Osteoblast (primary cell): ENCODE data around the gene AZIN2. TPM values are rescaled to one million over a fixed set of nuclear protein-coding genes. Genes with fewer than 3 reads are reported as not detected.

Experiments
- DNase-seq: peaks from one replicate; pipeline ENCODE4 v3.0.0; 2011; ENCODE audit warnings: low spot score, mixed read lengths; ENCODE audit not compliant: insufficient read length; ENCODE audit errors: missing footprints
- H2AFZ ChIP-seq: 2 replicates; pipeline ENCODE4 v1.6.0; 2011; ENCODE audit warnings: mild to moderate bottlenecking, low read length
- H3K27ac ChIP-seq: 2 replicates; pipeline ENCODE4 v1.5.1; 2011; ENCODE audit warnings: mild to moderate bottlenecking, low read depth, low read length, moderate library complexity
- H3K27me3 ChIP-seq: 2 replicates; pipeline ENCODE4 v1.6.0; 2012; ENCODE audit warnings: mild to moderate bottlenecking, control low read depth, inconsistent platforms, low read length, moderate library complexity; ENCODE audit not compliant: insufficient read depth
- H3K36me3 ChIP-seq: 2 replicates; pipeline ENCODE4 v1.5.1; 2011; ENCODE audit warnings: mild to moderate bottlenecking, low read length, control low read depth, moderate library complexity; ENCODE audit not compliant: insufficient read depth
- H3K4me1 ChIP-seq: 2 replicates; pipeline ENCODE4 v1.5.1; 2011; ENCODE audit warnings: mild to moderate bottlenecking, low read length, control low read depth, moderate library complexity; ENCODE audit not compliant: insufficient read depth
- H3K4me2 ChIP-seq: 2 replicates; pipeline ENCODE4 v1.6.0; 2011; ENCODE audit warnings: mild to moderate bottlenecking, low read length; ENCODE audit not compliant: insufficient read depth
- H3K4me3 ChIP-seq: fragments of 200-600 bp; sonication (generic); 3 replicates; pipeline ENCODE4 v1.5.1; 2012; ENCODE audit warnings: mild to moderate bottlenecking, low read length, inconsistent platforms; ENCODE audit not compliant: insufficient read depth
- H3K79me2 ChIP-seq: 2 replicates; pipeline ENCODE4 v1.6.0; 2012; ENCODE audit warnings: mild to moderate bottlenecking, low read length, control low read depth, inconsistent platforms; ENCODE audit not compliant: insufficient read depth
- H3K9me3 ChIP-seq: 2 replicates; pipeline ENCODE4 v1.5.1; 2011; ENCODE audit warnings: low read depth, low read length, control low read depth
- H4K20me1 ChIP-seq: 2 replicates; pipeline ENCODE4 v1.6.0; 2012; ENCODE audit warnings: mild to moderate bottlenecking, low read length, control low read depth; ENCODE audit not compliant: insufficient read depth
- CTCF ChIP-seq: IDR thresholded peaks from 2 replicates; pipeline ENCODE4 v1.5.1; 2011; ENCODE audit warnings: mild to moderate bottlenecking, low read depth, low read length, moderate library complexity; ENCODE audit errors: extremely low read depth
- total RNA-seq: library from RNA; depleted of rRNA; stranded (reverse); fragments of >200 nt; gene quantifications from 2 replicates; pipeline ENCODE4 v1.2.3, GENCODE V29; 2012

Gene AZIN2
- total RNA-seq, 1 donor: 18.8 TPM

GRCh38 chr1:33165809-33166208 is 84.9 kb downstream of the AZIN2 start:
- DNase-seq: peak; percentile 38
- Histone ChIP-seq H3K27me3 (no peaks in the 10 kb centered on the region), H2AFZ (no peak overlapping the region), H3K79me2 (peaks cover 6% of the 10 kb centered on the region), H3K9me3 (no peaks in the 10 kb centered on the region), H3K4me2 (no peak overlapping the region), H3K36me3 (peaks cover 6% of the 10 kb centered on the region), H3K27ac (no peak overlapping the region), H4K20me1 (peaks cover 3% of the 10 kb centered on the region), H3K4me3 (no peak overlapping the region), H3K4me1 (peaks cover 31% of the 10 kb centered on the region)
- TF ChIP-seq CTCF: no peak

- Histone ChIP-seq H3K27me3 (no peaks in the 10 kb centered on the region), H2AFZ (no peak overlapping the region), H3K4me2 (no peak overlapping the region), H3K79me2 (peaks cover 6% of the 10 kb centered on the region), H3K4me1 (peaks cover 35% of the 10 kb centered on the region), H3K4me3 (no peak overlapping the region), H3K36me3 (peaks cover 3% of the 10 kb centered on the region), H4K20me1 (peaks cover 3% of the 10 kb centered on the region), H3K9me3 (no peaks in the 10 kb centered on the region), H3K27ac (no peak overlapping the region)
- no peak for TF ChIP-seq CTCF
- DNase-seq: peak; percentile 56
Observed at GRCh38 chr1:33167650-33168447, 86.9 kb downstream of the AZIN2 start.

- no peak overlapping the region for H3K27ac ChIP-seq
- H3K4me2 ChIP-seq: no peak overlapping the region
- no peaks in the 10 kb centered on the region for H3K9me3 ChIP-seq
- H3K4me1 ChIP-seq: peaks cover 28% of the 10 kb centered on the region
- H3K79me2 ChIP-seq: peaks cover 6% of the 10 kb centered on the region
- H2AFZ ChIP-seq: no peak overlapping the region
- H3K36me3 ChIP-seq: peaks cover 3% of the 10 kb centered on the region
- TF ChIP-seq CTCF: no peak
- DNase-seq: peak; percentile 47
- no peak overlapping the region for H3K4me3 ChIP-seq
- H3K27me3 ChIP-seq: no peaks in the 10 kb centered on the region
- H4K20me1 ChIP-seq: peaks cover 3% of the 10 kb centered on the region
Observed at GRCh38 chr1:33168556-33169289, 87.8 kb downstream of the AZIN2 start.

- Histone ChIP-seq H3K27me3 (no peaks in the 10 kb centered on the region), H3K79me2 (peaks cover 7% of the 10 kb centered on the region), H4K20me1 (peaks cover 3% of the 10 kb centered on the region), H2AFZ (no peak overlapping the region), H3K27ac (no peak overlapping the region), H3K36me3 (peaks cover 5% of the 10 kb centered on the region), H3K4me3 (no peak overlapping the region), H3K4me2 (no peak overlapping the region), H3K4me1 (peaks cover 21% of the 10 kb centered on the region), H3K9me3 (no peaks in the 10 kb centered on the region)
- DNase-seq: peak; percentile 93
- no peak for TF ChIP-seq CTCF
Observed at GRCh38 chr1:33169290-33170055, 88.5 kb downstream of the AZIN2 start.
